ENCODE data around the gene IGFBP2. TPM values are rescaled to one million over a fixed set of nuclear protein-coding genes. Genes with fewer than 3 reads are reported as not detected.

Gene IGFBP2
- total RNA-seq, 1 experiment from 2014 or later: 363 TPM

GRCh38 chr2:216687646-216688045 is 54.4 kb downstream of the IGFBP2 start:
- Histone ChIP-seq H3K4me1 (ENCODE audit: insufficient read depth, low read length) (peaks cover 6% of the 10 kb centered on the region; the same call in 1 of the 2 replicates), H4K20me1 (ENCODE audit: control insufficient read depth, insufficient read depth, insufficient read length) (no peaks in the 10 kb centered on the region)
- WGBS (ENCODE audit: extremely low coverage, insufficient read length, low lambda C conversion rate): no CpG with 5 or more reads among the region's 4 CpGs

More at GRCh38 chr2:216687646-216688045, 54.4 kb downstream of the IGFBP2 start:
- H3K56ac ChIP-seq (ENCODE audit: insufficient read length, low read depth, low read length): no peak overlapping the region
- Mint-ChIP-seq H3K4me3 (no peak overlapping the region), H3K9me3 (no peaks in the 10 kb centered on the region; a peak in 1 of 5 replicates), H3K4me1 (peaks cover 25 to 44% of the 10 kb centered on the region in 2 experiments), H3K27ac (no peak overlapping the region), H3K36me3 (ENCODE audit: insufficient read depth in 1 of 3, low read depth in 3 of 3) (no peaks in the 10 kb centered on the region), H3K27me3 (ENCODE audit: low read depth) (peaks cover 47% of the 10 kb centered on the region)
- DNase-seq: peak; percentile 80
- H2AFZ ChIP-seq (ENCODE audit: low read length): no peak overlapping the region
- no peak overlapping the region for H3K18ac ChIP-seq (ENCODE audit: insufficient read length, low read depth, low read length)
- no peak overlapping the region for H3K4me2 ChIP-seq (ENCODE audit: insufficient read depth, insufficient read length, low read length)
- peaks cover 2% of the 10 kb centered on the region; the same call in 1 of the 2 replicates for H3K27me3 ChIP-seq (ENCODE audit: insufficient read depth, low read length)
- H2BK12ac ChIP-seq (ENCODE audit: insufficient read length, low read depth, low read length): no peak overlapping the region
- H2BK120ac ChIP-seq (ENCODE audit: low read depth, low read length, poor library complexity, severe bottlenecking): no peak overlapping the region
- peaks cover 9% of the 10 kb centered on the region for H3K23me2 ChIP-seq (ENCODE audit: insufficient read length, low read depth, low read length, poor library complexity, severe bottlenecking)
- no peak overlapping the region for H2BK15ac ChIP-seq (ENCODE audit: low read depth, low read length)
- no peaks in the 10 kb centered on the region for H3K79me2 ChIP-seq (ENCODE audit: insufficient read depth, low read length)
- no peaks in the 10 kb centered on the region for H3K79me1 ChIP-seq (ENCODE audit: insufficient read depth, low read depth, low read length, poor library complexity, severe bottlenecking)
- no peak overlapping the region for H2BK5ac ChIP-seq (ENCODE audit: insufficient read length, low read length)
- peak; percentile 82 for TF ChIP-seq CTCF (conservative IDR thresholded peaks at IDR 0.05)
- no peak overlapping the region for H4K8ac ChIP-seq (replicated peaks; ENCODE audit: insufficient read length, low read depth, low read length)
- no peak overlapping the region for H3K14ac ChIP-seq (ENCODE audit: insufficient read depth, low read length)
- H3K4ac ChIP-seq (ENCODE audit: low read depth, low read length): no peak overlapping the region
- H3K9me3 ChIP-seq (ENCODE audit: control insufficient read depth, low read depth, low read length): no peaks in the 10 kb centered on the region
- H3K9ac ChIP-seq (ENCODE audit: extremely low read depth, insufficient read length, low read length): no peak overlapping the region
- H3T11ph ChIP-seq (ENCODE audit: low read length): no peak overlapping the region
- H3K23ac ChIP-seq (ENCODE audit: insufficient read length, low read depth, low read length): no peak overlapping the region
- no peak overlapping the region for H4K5ac ChIP-seq (ENCODE audit: insufficient read length, low read depth, low read length)
- no peak overlapping the region for H2BK20ac ChIP-seq (ENCODE audit: low read depth, low read length, poor library complexity, severe bottlenecking)
- H2AK5ac ChIP-seq (ENCODE audit: insufficient read length, low read length): no peak overlapping the region
- H4K91ac ChIP-seq (ENCODE audit: insufficient read length, low read depth, low read length): no peak overlapping the region
- no peak overlapping the region for H3K27ac ChIP-seq (ENCODE audit: insufficient read length, low read depth, low read length)
